GM23338 (cell line): ENCODE measurements around the gene EXOG. TPM values are rescaled to one million over a fixed set of nuclear protein-coding genes. Genes with fewer than 3 reads are reported as not detected.

ENCODE experiments used
- ATAC-seq: fragments of 200-7000 bp; cut with Tn5 transposase; 3 replicates; pipeline ENCODE4 v1.9.1; 2020
- DNase-seq: peaks from one replicate; pipeline ENCODE4 v3.0.0-alpha.2; 2015; ENCODE audit warnings: low spot score
- H2AFZ ChIP-seq: fragments of 200-600 bp; sonication (generic); 2 replicates; pipeline ENCODE4 v1.8.0; 2016; ENCODE audit warnings: antibody characterized with exemption, mild to moderate bottlenecking, moderate library complexity
- H3F3A ChIP-seq: fragments of 200-600 bp; sonication (generic); replicated peaks from 2 replicates; pipeline ENCODE4 v1.8.0; 2017; ENCODE audit warnings: antibody characterized with exemption, mixed run types, low read depth
- H3K27ac ChIP-seq: fragments of 200-600 bp; sonication (generic); 2 replicates; pipeline ENCODE4 v1.6.1; 2016; ENCODE audit warnings: low read depth
- H3K27me3 ChIP-seq: fragments of 200-600 bp; sonication (generic); 2 replicates; pipeline ENCODE4 v1.8.0; 2016; ENCODE audit warnings: mild to moderate bottlenecking, mixed run types, moderate library complexity; ENCODE audit not compliant: insufficient read depth
- H3K36me3 ChIP-seq: fragments of 200-600 bp; sonication (generic); 2 replicates; pipeline ENCODE4 v1.8.0; 2016; ENCODE audit warnings: mild to moderate bottlenecking; ENCODE audit not compliant: insufficient read depth
- H3K4me1 ChIP-seq: fragments of 200-600 bp; sonication (generic); 2 replicates; pipeline ENCODE4 v1.8.0; 2016; ENCODE audit warnings: mild to moderate bottlenecking, moderate library complexity; ENCODE audit not compliant: insufficient read depth
- H3K4me2 ChIP-seq: fragments of 200-600 bp; sonication (generic); 2 replicates; pipeline ENCODE4 v1.7.1; 2017; ENCODE audit warnings: mixed run types
- H3K4me3 ChIP-seq: fragments of 200-600 bp; sonication (generic); 2 replicates; pipeline ENCODE4 v1.6.1; 2016; ENCODE audit warnings: mixed run types
- H3K79me2 ChIP-seq: fragments of 200-600 bp; sonication (generic); replicated peaks from 2 replicates; pipeline ENCODE4 v1.8.0; 2017; ENCODE audit warnings: mild to moderate bottlenecking; ENCODE audit not compliant: insufficient read depth
- H3K9me2 ChIP-seq: fragments of 200-600 bp; sonication (generic); 2 replicates; pipeline ENCODE4 v1.8.0; 2017; ENCODE audit not compliant: insufficient read depth
- H4K20me1 ChIP-seq: fragments of 200-600 bp; sonication (generic); replicated peaks from 2 replicates; pipeline ENCODE4 v1.8.0; 2017; ENCODE audit warnings: mild to moderate bottlenecking; ENCODE audit not compliant: insufficient read depth
- H3K27ac Mint-ChIP-seq: 2 replicates; pipeline ENCODE4 v1.8.0; 2020; ENCODE audit warnings: inconsistent platforms, mild to moderate bottlenecking, moderate library complexity, mixed read lengths
- H3K27me3 Mint-ChIP-seq: 3 replicates; pipeline ENCODE4 v1.8.0; 2022; ENCODE audit warnings: low read depth, mild to moderate bottlenecking, moderate library complexity, mixed read lengths, inconsistent platforms; ENCODE audit not compliant: insufficient read depth, poor library complexity
- H3K36me3 Mint-ChIP-seq: 3 replicates; pipeline ENCODE4 v1.8.0; 2021; ENCODE audit warnings: low read depth, mild to moderate bottlenecking, inconsistent platforms, moderate library complexity, mixed read lengths
- H3K4me1 Mint-ChIP-seq: 3 replicates; pipeline ENCODE4 v1.8.0; 2020; ENCODE audit warnings: mild to moderate bottlenecking, inconsistent platforms, mixed read lengths
- H3K4me3 Mint-ChIP-seq: 3 replicates; pipeline ENCODE4 v1.8.0; 2021; ENCODE audit warnings: moderate library complexity, mild to moderate bottlenecking, inconsistent platforms, mixed read lengths
- H3K9me3 Mint-ChIP-seq: 3 replicates; pipeline ENCODE4 v1.8.0; 2020; ENCODE audit warnings: moderate library complexity, mild to moderate bottlenecking, inconsistent platforms, mixed read lengths
- CREB1 ChIP-seq: fragments of 250-450 bp; sonication (Bioruptor Pico); IDR thresholded peaks from 2 replicates; pipeline ENCODE4 v1.5.0; 2020; ENCODE audit warnings: low read depth, mild to moderate bottlenecking, moderate library complexity
- EZH2 ChIP-seq: fragments of 200-600 bp; sonication (generic); IDR thresholded peaks from one replicate; pipeline ENCODE4 v1.8.0; 2017; ENCODE audit warnings: antibody characterized with exemption, mild to moderate bottlenecking, low read depth; ENCODE audit not compliant: unreplicated experiment
- NANOG ChIP-seq: IDR thresholded peaks from 2 replicates; pipeline ENCODE4 v1.6.1; 2016; ENCODE audit warnings: antibody characterized with exemption, borderline replicate concordance
- POLR2AphosphoS5 ChIP-seq: IDR thresholded peaks from 2 replicates; pipeline ENCODE4 v1.6.1; 2016; ENCODE audit warnings: antibody characterized with exemption, low read depth
- ZNF114 ChIP-seq: fragments of 250-450 bp; sonication (Bioruptor Pico); IDR thresholded peaks from 2 replicates; pipeline ENCODE4 v1.5.0; 2020; ENCODE audit warnings: mild to moderate bottlenecking, moderate library complexity
- ZNF331 ChIP-seq: fragments of 250-450 bp; sonication (Bioruptor Pico); IDR thresholded peaks from 2 replicates; pipeline ENCODE4 v1.5.0; 2020; ENCODE audit warnings: low read depth, mild to moderate bottlenecking, moderate library complexity
- polyA plus RNA-seq: library from polyadenylated mRNA; unstranded; fragments of >200 nt; fragmentation: Nextera tagmentation; extraction: Ambion mirVana; gene quantifications from 2 replicates; pipeline ENCODE4 v1.2.1, GENCODE V29; 2016
- total RNA-seq: library from RNA; depleted of rRNA; stranded (reverse); fragments of >200 nt; shearing (Covaris generic); gene quantifications from 2 replicates; pipeline ENCODE4 v1.2.3, GENCODE V29; 2014
- TF ChIP-seq, protein P1 (sequence below): fragments of 250-450 bp; sonication (Bioruptor Pico); IDR thresholded peaks from 2 replicates; pipeline ENCODE4 v1.5.0; 2020; ENCODE audit warnings: mild to moderate bottlenecking, moderate library complexity
- TF ChIP-seq, protein P2 (sequence below), 2 experiments: fragments of 200-600 bp in 1 of 2; sonication (generic) in 1 of 2; conservative IDR thresholded peaks; 2 replicates each; pipeline versions ENCODE4 v1.5.1 to v1.6.1; 2016 to 2017; ENCODE audit warnings: antibody characterized with exemption in 2 of 2, low read depth in 2 of 2, mild to moderate bottlenecking in 2 of 2, moderate library complexity in 1 of 2

EXOG gene
- total and polyA plus RNA-seq, 2 experiments from 2014 or later, result 9.7 to 11.3 TPM

DNA sequence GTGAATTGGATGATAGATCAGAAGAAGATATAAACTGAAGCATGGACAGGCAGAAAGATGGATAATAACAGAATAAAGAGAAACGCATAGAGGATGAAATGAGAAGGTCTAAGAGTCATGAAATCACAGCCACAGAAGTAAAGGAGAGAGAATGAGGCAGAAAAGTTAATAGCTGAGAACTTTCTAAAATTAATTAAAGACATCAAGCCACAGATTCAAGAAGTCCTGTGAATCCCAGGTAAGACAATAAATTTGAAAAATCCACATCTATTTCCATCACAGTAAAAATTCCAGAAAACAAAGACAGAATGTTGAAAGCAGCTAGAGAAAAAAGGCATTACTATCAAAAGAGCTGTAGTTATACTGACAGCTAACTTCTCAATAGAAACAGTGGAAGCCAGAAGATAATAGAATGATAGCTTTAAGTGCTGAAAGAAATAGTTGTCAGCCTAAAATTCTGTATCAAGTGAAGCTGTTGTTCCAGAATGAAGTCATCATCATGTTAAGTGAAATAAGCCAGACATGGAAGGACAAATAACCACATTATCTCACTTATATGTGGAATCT, 30.5 kb upstream of the EXOG start (continued):
- TF ChIP-seq, protein P1, sequence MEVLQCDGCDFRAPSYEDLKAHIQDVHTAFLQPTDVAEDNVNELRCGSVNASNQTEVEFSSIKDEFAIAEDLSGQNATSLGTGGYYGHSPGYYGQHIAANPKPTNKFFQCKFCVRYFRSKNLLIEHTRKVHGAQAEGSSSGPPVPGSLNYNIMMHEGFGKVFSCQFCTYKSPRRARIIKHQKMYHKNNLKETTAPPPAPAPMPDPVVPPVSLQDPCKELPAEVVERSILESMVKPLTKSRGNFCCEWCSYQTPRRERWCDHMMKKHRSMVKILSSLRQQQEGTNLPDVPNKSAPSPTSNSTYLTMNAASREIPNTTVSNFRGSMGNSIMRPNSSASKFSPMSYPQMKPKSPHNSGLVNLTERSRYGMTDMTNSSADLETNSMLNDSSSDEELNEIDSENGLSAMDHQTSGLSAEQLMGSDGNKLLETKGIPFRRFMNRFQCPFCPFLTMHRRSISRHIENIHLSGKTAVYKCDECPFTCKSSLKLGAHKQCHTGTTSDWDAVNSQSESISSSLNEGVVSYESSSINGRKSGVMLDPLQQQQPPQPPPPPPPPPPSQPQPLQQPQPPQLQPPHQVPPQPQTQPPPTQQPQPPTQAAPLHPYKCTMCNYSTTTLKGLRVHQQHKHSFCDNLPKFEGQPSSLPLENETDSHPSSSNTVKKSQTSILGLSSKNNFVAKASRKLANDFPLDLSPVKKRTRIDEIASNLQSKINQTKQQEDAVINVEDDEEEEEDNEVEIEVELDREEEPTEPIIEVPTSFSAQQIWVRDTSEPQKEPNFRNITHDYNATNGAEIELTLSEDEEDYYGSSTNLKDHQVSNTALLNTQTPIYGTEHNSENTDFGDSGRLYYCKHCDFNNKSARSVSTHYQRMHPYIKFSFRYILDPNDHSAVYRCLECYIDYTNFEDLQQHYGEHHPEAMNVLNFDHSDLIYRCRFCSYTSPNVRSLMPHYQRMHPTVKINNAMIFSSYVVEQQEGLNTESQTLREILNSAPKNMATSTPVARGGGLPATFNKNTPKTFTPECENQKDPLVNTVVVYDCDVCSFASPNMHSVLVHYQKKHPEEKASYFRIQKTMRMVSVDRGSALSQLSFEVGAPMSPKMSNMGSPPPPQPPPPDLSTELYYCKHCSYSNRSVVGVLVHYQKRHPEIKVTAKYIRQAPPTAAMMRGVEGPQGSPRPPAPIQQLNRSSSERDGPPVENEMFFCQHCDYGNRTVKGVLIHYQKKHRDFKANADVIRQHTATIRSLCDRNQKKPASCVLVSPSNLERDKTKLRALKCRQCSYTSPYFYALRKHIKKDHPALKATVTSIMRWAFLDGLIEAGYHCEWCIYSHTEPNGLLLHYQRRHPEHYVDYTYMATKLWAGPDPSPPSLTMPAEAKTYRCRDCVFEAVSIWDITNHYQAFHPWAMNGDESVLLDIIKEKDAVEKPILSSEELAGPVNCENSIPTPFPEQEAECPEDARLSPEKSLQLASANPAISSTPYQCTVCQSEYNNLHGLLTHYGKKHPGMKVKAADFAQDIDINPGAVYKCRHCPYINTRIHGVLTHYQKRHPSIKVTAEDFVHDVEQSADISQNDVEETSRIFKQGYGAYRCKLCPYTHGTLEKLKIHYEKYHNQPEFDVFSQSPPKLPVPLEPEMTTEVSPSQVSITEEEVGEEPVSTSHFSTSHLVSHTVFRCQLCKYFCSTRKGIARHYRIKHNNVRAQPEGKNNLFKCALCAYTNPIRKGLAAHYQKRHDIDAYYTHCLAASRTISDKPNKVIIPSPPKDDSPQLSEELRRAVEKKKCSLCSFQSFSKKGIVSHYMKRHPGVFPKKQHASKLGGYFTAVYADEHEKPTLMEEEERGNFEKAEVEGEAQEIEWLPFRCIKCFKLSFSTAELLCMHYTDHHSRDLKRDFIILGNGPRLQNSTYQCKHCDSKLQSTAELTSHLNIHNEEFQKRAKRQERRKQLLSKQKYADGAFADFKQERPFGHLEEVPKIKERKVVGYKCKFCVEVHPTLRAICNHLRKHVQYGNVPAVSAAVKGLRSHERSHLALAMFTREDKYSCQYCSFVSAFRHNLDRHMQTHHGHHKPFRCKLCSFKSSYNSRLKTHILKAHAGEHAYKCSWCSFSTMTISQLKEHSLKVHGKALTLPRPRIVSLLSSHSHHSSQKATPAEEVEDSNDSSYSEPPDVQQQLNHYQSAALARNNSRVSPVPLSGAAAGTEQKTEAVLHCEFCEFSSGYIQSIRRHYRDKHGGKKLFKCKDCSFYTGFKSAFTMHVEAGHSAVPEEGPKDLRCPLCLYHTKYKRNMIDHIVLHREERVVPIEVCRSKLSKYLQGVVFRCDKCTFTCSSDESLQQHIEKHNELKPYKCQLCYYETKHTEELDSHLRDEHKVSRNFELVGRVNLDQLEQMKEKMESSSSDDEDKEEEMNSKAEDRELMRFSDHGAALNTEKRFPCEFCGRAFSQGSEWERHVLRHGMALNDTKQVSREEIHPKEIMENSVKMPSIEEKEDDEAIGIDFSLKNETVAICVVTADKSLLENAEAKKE (CRISPR knock-in tag), result no peak

DNA sequence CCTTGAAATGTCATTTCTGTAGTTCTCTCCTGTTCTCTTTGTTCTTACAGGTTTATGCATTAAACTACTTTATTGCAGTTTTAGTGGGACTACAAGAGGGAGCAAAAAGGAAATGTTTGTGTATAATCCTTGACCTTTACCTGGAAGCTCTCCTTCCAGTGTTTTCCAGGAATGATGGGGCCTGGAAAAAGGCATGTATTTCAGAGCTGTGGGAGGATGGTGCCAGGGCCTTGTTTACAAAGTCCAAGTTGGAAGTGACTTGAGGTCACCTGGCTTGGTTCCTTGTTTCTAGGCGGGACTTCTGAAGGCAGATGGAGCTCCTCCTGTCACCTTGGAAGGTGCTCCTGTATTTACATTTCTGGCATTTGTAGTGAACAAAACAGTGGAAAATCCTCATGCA, 27.4 kb upstream of the EXOG start:
- H3K4me3 Mint-ChIP-seq, result no peak overlapping the region
- no peaks in the 10 kb centered on the region for H3K27me3 Mint-ChIP-seq
- H4K20me1 ChIP-seq, result peaks cover 57% of the 10 kb centered on the region
- peaks cover 10% of the 10 kb centered on the region; the same call in 2 of the 3 replicates for H3K4me1 Mint-ChIP-seq
- no peaks in the 10 kb centered on the region for H3F3A ChIP-seq
- H3K9me2 ChIP-seq, result no peaks in the 10 kb centered on the region
- no peaks in the 10 kb centered on the region for H3K27me3 ChIP-seq
- H3K27ac ChIP-seq, result no peak overlapping the region
- no peak overlapping the region for H3K4me2 ChIP-seq
- no peak for ATAC-seq
- no peaks in the 10 kb centered on the region for H3K4me1 ChIP-seq
- no peak overlapping the region for H3K27ac Mint-ChIP-seq
- H3K9me3 Mint-ChIP-seq, result peaks cover 39% of the 10 kb centered on the region
- no peak for DNase-seq
- H2AFZ ChIP-seq, result no peak overlapping the region
- no peaks in the 10 kb centered on the region for H3K36me3 ChIP-seq
- peaks cover 44% of the 10 kb centered on the region for H3K36me3 Mint-ChIP-seq
- H3K4me3 ChIP-seq, result no peak overlapping the region
- H3K79me2 ChIP-seq, result peaks cover 100% of the 10 kb centered on the region
- TF ChIP-seq, protein P2, sequence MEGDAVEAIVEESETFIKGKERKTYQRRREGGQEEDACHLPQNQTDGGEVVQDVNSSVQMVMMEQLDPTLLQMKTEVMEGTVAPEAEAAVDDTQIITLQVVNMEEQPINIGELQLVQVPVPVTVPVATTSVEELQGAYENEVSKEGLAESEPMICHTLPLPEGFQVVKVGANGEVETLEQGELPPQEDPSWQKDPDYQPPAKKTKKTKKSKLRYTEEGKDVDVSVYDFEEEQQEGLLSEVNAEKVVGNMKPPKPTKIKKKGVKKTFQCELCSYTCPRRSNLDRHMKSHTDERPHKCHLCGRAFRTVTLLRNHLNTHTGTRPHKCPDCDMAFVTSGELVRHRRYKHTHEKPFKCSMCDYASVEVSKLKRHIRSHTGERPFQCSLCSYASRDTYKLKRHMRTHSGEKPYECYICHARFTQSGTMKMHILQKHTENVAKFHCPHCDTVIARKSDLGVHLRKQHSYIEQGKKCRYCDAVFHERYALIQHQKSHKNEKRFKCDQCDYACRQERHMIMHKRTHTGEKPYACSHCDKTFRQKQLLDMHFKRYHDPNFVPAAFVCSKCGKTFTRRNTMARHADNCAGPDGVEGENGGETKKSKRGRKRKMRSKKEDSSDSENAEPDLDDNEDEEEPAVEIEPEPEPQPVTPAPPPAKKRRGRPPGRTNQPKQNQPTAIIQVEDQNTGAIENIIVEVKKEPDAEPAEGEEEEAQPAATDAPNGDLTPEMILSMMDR (conservative IDR thresholded peaks at IDR 0.05; ENCODE audit: low read depth in 2 of 2), result no peak
- TF ChIP-seq EZH2 (no peak), ZNF331 (CRISPR knock-in tag) (no peak), NANOG (no peak), ZNF114 (CRISPR knock-in tag) (no peak), POLR2AphosphoS5 (no peak), CREB1 (CRISPR knock-in tag) (no peak)
- TF ChIP-seq, protein P1 (CRISPR knock-in tag), result no peak
